Measurements from ENCODE around the gene TAF4.
"Not testable (repeated sequence)": the region's sequence is repeated elsewhere in the genome, so short reads cannot be mapped to it uniquely, and the experiment has no call there.

TAF4 gene

GRCh38 chr20:62087227-62087626 lies 21.5 kb upstream of the TAF4 start:
- no peak for ATAC-seq
- TF ChIP-seq ZFP3 (CRISPR knock-in tag; IDR thresholded peaks at IDR 0.05) (no peak), PPARA (CRISPR knock-in tag; IDR thresholded peaks at IDR 0.05; ENCODE audit: borderline replicate concordance) (no peak), RARB (CRISPR knock-in tag; IDR thresholded peaks at IDR 0.05) (no peak), ZNF565 (CRISPR knock-in tag; conservative IDR thresholded peaks at IDR 0.05; ENCODE audit: low read depth) (no peak), OSR1 (CRISPR knock-in tag; IDR thresholded peaks at IDR 0.05) (no peak), ISL1 (CRISPR knock-in tag; IDR thresholded peaks at IDR 0.05) (no peak), ZNF70 (CRISPR knock-in tag; IDR thresholded peaks at IDR 0.05) (no peak), SNAI2 (CRISPR knock-in tag; IDR thresholded peaks at IDR 0.05) (no peak), ESRRG (CRISPR knock-in tag; IDR thresholded peaks at IDR 0.05) (no peak), TCF4 (CRISPR knock-in tag; IDR thresholded peaks at IDR 0.05; ENCODE audit: borderline replicate concordance) (no peak), TOX (CRISPR knock-in tag; IDR thresholded peaks at IDR 0.05; ENCODE audit: borderline replicate concordance) (no peak)
- TF ChIP-seq, protein P1, sequence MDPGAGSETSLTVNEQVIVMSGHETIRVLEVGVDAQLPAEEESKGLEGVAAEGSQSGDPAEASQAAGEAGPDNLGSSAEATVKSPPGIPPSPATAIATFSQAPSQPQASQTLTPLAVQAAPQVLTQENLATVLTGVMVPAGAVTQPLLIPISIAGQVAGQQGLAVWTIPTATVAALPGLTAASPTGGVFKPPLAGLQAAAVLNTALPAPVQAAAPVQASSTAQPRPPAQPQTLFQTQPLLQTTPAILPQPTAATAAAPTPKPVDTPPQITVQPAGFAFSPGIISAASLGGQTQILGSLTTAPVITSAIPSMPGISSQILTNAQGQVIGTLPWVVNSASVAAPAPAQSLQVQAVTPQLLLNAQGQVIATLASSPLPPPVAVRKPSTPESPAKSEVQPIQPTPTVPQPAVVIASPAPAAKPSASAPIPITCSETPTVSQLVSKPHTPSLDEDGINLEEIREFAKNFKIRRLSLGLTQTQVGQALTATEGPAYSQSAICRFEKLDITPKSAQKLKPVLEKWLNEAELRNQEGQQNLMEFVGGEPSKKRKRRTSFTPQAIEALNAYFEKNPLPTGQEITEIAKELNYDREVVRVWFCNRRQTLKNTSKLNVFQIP (CRISPR knock-in tag; IDR thresholded peaks at IDR 0.05; ENCODE audit: borderline replicate concordance, low read depth), result no peak

DNA sequence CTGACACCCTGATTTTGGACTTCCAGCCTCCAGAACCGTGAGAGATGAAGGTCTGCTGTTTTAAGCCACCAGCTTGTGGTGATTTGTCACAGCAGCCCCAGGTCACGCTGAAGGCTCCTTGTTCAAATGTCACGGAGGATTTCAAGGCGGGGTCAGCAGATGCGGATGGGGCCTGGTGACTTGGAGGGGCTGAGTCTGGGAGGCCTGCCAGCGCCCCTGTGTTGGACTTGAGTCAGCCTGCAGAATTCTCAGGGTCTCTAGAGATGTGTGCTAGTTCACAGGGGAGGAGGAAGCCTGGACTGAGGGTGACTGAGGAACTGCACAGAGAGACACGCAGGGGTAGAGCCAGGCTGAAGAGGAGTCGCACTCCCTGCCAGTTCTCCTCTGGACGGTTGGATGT lies 19.5 kb upstream of the TAF4 start:
- no peak for ATAC-seq
- no peak for TF ChIP-seq TCF4 (CRISPR knock-in tag; IDR thresholded peaks at IDR 0.05; ENCODE audit: borderline replicate concordance)
- TF ChIP-seq ZNF565 (CRISPR knock-in tag; conservative IDR thresholded peaks at IDR 0.05; ENCODE audit: low read depth), result no peak
- no peak for TF ChIP-seq ARNTL (CRISPR knock-in tag; IDR thresholded peaks at IDR 0.05; ENCODE audit: borderline replicate concordance, low read depth)
- no peak for TF ChIP-seq ZNF8 (CRISPR knock-in tag; IDR thresholded peaks at IDR 0.05)
- TF ChIP-seq ZC3H10 (CRISPR knock-in tag; IDR thresholded peaks at IDR 0.05), result no peak
- TF ChIP-seq, protein P2, sequence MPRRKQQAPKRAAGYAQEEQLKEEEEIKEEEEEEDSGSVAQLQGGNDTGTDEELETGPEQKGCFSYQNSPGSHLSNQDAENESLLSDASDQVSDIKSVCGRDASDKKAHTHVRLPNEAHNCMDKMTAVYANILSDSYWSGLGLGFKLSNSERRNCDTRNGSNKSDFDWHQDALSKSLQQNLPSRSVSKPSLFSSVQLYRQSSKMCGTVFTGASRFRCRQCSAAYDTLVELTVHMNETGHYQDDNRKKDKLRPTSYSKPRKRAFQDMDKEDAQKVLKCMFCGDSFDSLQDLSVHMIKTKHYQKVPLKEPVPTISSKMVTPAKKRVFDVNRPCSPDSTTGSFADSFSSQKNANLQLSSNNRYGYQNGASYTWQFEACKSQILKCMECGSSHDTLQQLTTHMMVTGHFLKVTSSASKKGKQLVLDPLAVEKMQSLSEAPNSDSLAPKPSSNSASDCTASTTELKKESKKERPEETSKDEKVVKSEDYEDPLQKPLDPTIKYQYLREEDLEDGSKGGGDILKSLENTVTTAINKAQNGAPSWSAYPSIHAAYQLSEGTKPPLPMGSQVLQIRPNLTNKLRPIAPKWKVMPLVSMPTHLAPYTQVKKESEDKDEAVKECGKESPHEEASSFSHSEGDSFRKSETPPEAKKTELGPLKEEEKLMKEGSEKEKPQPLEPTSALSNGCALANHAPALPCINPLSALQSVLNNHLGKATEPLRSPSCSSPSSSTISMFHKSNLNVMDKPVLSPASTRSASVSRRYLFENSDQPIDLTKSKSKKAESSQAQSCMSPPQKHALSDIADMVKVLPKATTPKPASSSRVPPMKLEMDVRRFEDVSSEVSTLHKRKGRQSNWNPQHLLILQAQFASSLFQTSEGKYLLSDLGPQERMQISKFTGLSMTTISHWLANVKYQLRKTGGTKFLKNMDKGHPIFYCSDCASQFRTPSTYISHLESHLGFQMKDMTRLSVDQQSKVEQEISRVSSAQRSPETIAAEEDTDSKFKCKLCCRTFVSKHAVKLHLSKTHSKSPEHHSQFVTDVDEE (CRISPR knock-in tag; IDR thresholded peaks at IDR 0.05), result no peak
- TF ChIP-seq, protein P1 (CRISPR knock-in tag; IDR thresholded peaks at IDR 0.05; ENCODE audit: borderline replicate concordance, low read depth), result no peak
- TF ChIP-seq ZFP30 (CRISPR knock-in tag; IDR thresholded peaks at IDR 0.05), result no peak
- TF ChIP-seq CSDC2 (CRISPR knock-in tag; IDR thresholded peaks at IDR 0.05), result no peak
- TF ChIP-seq CSRNP3 (CRISPR knock-in tag; IDR thresholded peaks at IDR 0.05), result no peak
- TF ChIP-seq OSR1 (CRISPR knock-in tag; IDR thresholded peaks at IDR 0.05), result no peak

DNA sequence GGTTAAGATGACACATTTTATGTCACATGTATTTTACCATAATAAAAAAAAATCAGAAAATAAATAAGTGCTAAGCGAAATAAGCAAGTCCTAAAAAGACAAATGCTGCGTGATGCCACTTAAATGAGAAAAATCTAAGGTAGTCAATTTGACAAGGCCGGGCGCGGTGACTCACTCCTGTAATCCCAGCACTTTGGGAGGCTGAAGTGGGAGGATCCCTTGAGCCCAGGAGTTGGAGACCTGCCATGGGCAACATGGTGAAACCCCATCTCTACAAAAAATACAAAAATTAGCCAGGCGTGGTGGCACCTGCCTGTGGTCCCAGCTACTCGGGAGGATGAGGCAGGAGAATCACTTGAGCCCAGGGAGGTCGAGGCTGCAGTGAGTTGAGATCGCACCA lies 18.5 kb upstream of the TAF4 start:
- ATAC-seq, result not testable (repeated sequence)

DNA sequence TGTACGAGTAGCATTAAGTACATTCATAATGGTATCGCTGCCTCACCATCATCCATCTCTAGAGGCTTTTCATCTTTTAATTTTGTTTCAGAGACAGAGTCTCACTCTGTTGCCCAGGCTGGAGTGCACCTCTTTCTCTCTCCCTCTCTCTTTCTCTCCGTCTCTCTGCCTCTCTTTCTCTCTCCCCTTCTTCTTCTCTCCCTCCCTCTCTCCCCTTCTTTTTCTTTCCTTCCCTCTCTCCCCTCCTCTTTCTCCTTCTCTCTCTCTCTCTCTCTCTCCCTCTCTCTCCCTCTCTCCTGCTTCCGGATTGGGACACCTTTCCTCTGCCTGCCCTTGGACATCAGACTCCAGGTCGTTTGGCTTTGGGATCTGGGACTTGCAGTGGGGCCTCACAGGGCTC lies 17.6 kb upstream of the TAF4 start:
- ATAC-seq, result no peak
- TF ChIP-seq ZC3H10 (CRISPR knock-in tag; IDR thresholded peaks at IDR 0.05), result no peak
- TF ChIP-seq TCF4 (CRISPR knock-in tag; IDR thresholded peaks at IDR 0.05; ENCODE audit: borderline replicate concordance), result no peak
- no peak for TF ChIP-seq BACH2 (CRISPR knock-in tag; IDR thresholded peaks at IDR 0.05; ENCODE audit: borderline replicate concordance)
- no peak for TF ChIP-seq ESRRG (CRISPR knock-in tag; IDR thresholded peaks at IDR 0.05)
- no peak for TF ChIP-seq TOX (CRISPR knock-in tag; IDR thresholded peaks at IDR 0.05; ENCODE audit: borderline replicate concordance)
- no peak for TF ChIP-seq ZNF70 (CRISPR knock-in tag; IDR thresholded peaks at IDR 0.05)
- TF ChIP-seq SNAI2 (CRISPR knock-in tag; IDR thresholded peaks at IDR 0.05), result no peak
- no peak for TF ChIP-seq PPARA (CRISPR knock-in tag; IDR thresholded peaks at IDR 0.05; ENCODE audit: borderline replicate concordance)
- TF ChIP-seq CSDC2 (CRISPR knock-in tag; IDR thresholded peaks at IDR 0.05), result no peak
- TF ChIP-seq ISL1 (CRISPR knock-in tag; IDR thresholded peaks at IDR 0.05), result no peak
- TF ChIP-seq ZFP3 (CRISPR knock-in tag; IDR thresholded peaks at IDR 0.05), result no peak
- no peak for TF ChIP-seq ARNTL (CRISPR knock-in tag; IDR thresholded peaks at IDR 0.05; ENCODE audit: borderline replicate concordance, low read depth)
- TF ChIP-seq, protein P1 (CRISPR knock-in tag; IDR thresholded peaks at IDR 0.05; ENCODE audit: borderline replicate concordance, low read depth), result no peak
